Lower lobe of right lung (tissue), 2 donors: Measurements from ENCODE around the gene PDE11A. TPM values are rescaled to one million over a fixed set of nuclear protein-coding genes. Genes with fewer than 3 reads are reported as not detected.

Source experiments
- ATAC-seq, 2 donors: fragments of 200-7000 bp; cut with Tn5 transposase; one replicate each; pipeline ENCODE4 v1.9.1; 2020 to 2022; ENCODE audit warnings: mild to moderate bottlenecking in 2 of 2, moderate library complexity in 2 of 2
- DNase-seq: peaks from one replicate; pipeline ENCODE4 v3.0.0-alpha.2; 2020
- H3K27ac ChIP-seq: fragments of 200-600 bp; one replicate; pipeline ENCODE4 v1.8.0; 2022
- H3K27me3 ChIP-seq: fragments of 200-600 bp; one replicate; pipeline ENCODE4 v1.8.0; 2022; ENCODE audit warnings: low read depth
- H3K36me3 ChIP-seq: fragments of 200-600 bp; one replicate; pipeline ENCODE4 v1.8.0; 2022; ENCODE audit warnings: mild to moderate bottlenecking
- H3K4me1 ChIP-seq: fragments of 200-600 bp; one replicate; pipeline ENCODE4 v1.8.0; 2022
- H3K4me3 ChIP-seq: fragments of 200-600 bp; one replicate; pipeline ENCODE4 v1.8.0; 2022; ENCODE audit warnings: mild to moderate bottlenecking
- H3K9me3 ChIP-seq: fragments of 200-600 bp; one replicate; pipeline ENCODE4 v1.8.0; 2022
- intact Hi-C: fragments of 100-400 bp; cut with DNase I; formaldehyde crosslinking; loops from one replicate; pipeline ENCODE4 v1.11.0; 2022
- total RNA-seq: library from RNA; stranded (reverse); fragmentation: NEBNext Ultra II Directional; extraction: Animal tissue kit (Norgen Biotek cat#: 25700); gene quantifications from one replicate; pipeline ENCODE4 v1.2.1, GENCODE V29; 2021
- TF ChIP-seq, protein P1 (sequence below): fragments of 200-600 bp; IDR thresholded peaks from one replicate; pipeline ENCODE4 v1.8.0; 2022; ENCODE audit warnings: antibody characterized with exemption, mild to moderate bottlenecking
- donor health status: DM: no; HTN: yes; CAD: no; lungs with severe emphysema.

The PDE11A gene
- total RNA-seq, 1 donor from 2014 or later: 0.27 TPM

GRCh38 chr2:177711483-177712265, 360.9 kb downstream of the PDE11A start:
- intact Hi-C loops: no loop called here
- ATAC-seq: peak; percentile 65 to 82
- H3K36me3 ChIP-seq: no peaks in the 10 kb centered on the region
- H3K27me3 ChIP-seq: no peaks in the 10 kb centered on the region
- DNase-seq: peak; percentile 55
- no peaks in the 10 kb centered on the region for H3K9me3 ChIP-seq
- TF ChIP-seq, protein P1, sequence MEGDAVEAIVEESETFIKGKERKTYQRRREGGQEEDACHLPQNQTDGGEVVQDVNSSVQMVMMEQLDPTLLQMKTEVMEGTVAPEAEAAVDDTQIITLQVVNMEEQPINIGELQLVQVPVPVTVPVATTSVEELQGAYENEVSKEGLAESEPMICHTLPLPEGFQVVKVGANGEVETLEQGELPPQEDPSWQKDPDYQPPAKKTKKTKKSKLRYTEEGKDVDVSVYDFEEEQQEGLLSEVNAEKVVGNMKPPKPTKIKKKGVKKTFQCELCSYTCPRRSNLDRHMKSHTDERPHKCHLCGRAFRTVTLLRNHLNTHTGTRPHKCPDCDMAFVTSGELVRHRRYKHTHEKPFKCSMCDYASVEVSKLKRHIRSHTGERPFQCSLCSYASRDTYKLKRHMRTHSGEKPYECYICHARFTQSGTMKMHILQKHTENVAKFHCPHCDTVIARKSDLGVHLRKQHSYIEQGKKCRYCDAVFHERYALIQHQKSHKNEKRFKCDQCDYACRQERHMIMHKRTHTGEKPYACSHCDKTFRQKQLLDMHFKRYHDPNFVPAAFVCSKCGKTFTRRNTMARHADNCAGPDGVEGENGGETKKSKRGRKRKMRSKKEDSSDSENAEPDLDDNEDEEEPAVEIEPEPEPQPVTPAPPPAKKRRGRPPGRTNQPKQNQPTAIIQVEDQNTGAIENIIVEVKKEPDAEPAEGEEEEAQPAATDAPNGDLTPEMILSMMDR: no peak
- no peak overlapping the region for H3K27ac ChIP-seq
- H3K4me3 ChIP-seq: no peak overlapping the region
- no peaks in the 10 kb centered on the region for H3K4me1 ChIP-seq

- DNase-seq (no peak), ATAC-seq (no peak)
- TF ChIP-seq, protein P1: no peak
- intact Hi-C loops: no loop called here
- no peaks in the 10 kb centered on the region for H3K27me3 ChIP-seq
- no peaks in the 10 kb centered on the region for H3K9me3 ChIP-seq
- no peaks in the 10 kb centered on the region for H3K4me1 ChIP-seq
- no peak overlapping the region for H3K4me3 ChIP-seq
- no peak overlapping the region for H3K27ac ChIP-seq
- no peaks in the 10 kb centered on the region for H3K36me3 ChIP-seq
These were observed 361.7 kb downstream of the PDE11A start for GRCh38 chr2:177710889-177711288.

DNA sequence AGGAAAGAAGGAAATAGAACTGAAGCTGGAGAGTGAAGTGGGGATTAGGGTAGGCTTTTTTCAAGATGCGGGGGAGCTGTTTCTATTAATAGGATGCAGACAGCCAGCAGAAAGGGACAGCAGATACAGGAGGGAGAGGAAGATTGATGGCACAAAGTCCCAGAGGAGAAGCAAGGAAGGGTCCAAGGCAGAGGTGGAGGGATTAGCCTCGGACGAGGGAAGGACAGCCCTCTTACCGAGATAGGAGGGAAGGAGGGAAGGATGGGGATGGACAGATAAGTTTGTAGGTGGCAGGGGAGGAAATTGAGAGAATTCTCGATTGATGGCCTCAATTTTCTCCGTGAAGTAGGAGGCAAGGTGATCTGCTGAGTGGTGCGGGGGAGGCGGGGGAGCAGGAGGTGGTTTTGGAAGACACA, 362.6 kb downstream of the PDE11A start:
- ATAC-seq (no peak), DNase-seq (no peak)
- H3K27me3 ChIP-seq: no peaks in the 10 kb centered on the region
- intact Hi-C loops: no loop called here
- no peaks in the 10 kb centered on the region for H3K9me3 ChIP-seq
- H3K4me1 ChIP-seq: no peaks in the 10 kb centered on the region
- no peaks in the 10 kb centered on the region for H3K36me3 ChIP-seq
- TF ChIP-seq, protein P1: no peak
- no peak overlapping the region for H3K27ac ChIP-seq
- H3K4me3 ChIP-seq: no peak overlapping the region

- Histone ChIP-seq H3K27me3 (no peaks in the 10 kb centered on the region), H3K4me1 (no peaks in the 10 kb centered on the region), H3K9me3 (no peaks in the 10 kb centered on the region), H3K4me3 (no peak overlapping the region), H3K27ac (no peak overlapping the region), H3K36me3 (no peaks in the 10 kb centered on the region)
- no peak for ATAC-seq
- intact Hi-C loops: no loop called here
- no peak for DNase-seq
- TF ChIP-seq, protein P1: no peak
These were observed 363.7 kb downstream of the PDE11A start for GRCh38 chr2:177708660-177709444.

- Histone ChIP-seq H3K9me3 (no peaks in the 10 kb centered on the region), H3K36me3 (no peaks in the 10 kb centered on the region), H3K27ac (no peak overlapping the region), H3K27me3 (no peaks in the 10 kb centered on the region), H3K4me1 (no peaks in the 10 kb centered on the region), H3K4me3 (no peak overlapping the region)
- DNase-seq (no peak), ATAC-seq (no peak)
- TF ChIP-seq, protein P1: no peak
- intact Hi-C loops: no loop called here
These were observed 364.5 kb downstream of the PDE11A start for GRCh38 chr2:177708106-177708505.
